ENCODE data around the gene CPNE2.
"Not testable (repeated sequence)": the region's sequence is repeated elsewhere in the genome, so short reads cannot be mapped to it uniquely, and the experiment has no call there.

DNA sequence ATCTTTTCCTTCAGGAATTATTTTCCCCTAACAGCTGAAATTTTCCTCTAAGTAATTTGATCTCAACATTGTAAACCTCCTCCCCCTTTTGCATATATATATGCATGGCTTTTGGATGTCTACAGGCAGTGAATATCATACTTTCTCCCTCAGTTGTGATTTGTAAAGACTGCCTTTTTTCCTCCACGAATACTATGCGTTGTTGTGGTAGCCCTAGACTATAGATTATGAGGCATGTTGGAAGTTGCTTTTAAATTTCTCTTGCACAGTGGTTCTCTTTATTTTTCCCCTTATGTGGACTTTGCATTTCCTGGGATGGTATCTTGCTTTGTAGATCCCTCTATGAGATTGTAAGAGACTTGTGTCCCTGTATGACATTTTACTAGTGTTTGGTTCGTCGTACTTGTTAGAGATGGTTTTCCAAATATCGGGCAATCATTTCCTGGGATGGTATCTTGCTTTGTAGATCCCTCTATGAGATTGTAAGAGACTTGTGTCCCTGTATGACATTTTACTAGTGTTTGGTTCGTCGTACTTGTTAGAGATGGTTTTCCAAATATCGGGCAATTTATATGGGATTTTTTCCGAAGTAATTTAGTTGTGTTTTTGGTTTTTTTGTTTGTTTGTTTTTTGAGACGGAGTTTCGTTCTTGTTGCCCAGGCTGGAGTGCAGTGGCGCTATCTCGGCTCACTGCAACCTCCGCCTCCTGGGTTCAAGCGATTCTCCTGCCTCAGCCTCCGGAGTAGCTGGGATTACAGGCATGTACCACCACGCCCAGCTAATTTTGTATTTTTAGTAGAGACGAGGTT lies 95.7 kb downstream of the CPNE2 start:
- TF ChIP-seq, protein P1, sequence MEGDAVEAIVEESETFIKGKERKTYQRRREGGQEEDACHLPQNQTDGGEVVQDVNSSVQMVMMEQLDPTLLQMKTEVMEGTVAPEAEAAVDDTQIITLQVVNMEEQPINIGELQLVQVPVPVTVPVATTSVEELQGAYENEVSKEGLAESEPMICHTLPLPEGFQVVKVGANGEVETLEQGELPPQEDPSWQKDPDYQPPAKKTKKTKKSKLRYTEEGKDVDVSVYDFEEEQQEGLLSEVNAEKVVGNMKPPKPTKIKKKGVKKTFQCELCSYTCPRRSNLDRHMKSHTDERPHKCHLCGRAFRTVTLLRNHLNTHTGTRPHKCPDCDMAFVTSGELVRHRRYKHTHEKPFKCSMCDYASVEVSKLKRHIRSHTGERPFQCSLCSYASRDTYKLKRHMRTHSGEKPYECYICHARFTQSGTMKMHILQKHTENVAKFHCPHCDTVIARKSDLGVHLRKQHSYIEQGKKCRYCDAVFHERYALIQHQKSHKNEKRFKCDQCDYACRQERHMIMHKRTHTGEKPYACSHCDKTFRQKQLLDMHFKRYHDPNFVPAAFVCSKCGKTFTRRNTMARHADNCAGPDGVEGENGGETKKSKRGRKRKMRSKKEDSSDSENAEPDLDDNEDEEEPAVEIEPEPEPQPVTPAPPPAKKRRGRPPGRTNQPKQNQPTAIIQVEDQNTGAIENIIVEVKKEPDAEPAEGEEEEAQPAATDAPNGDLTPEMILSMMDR (IDR thresholded peaks at IDR 0.05) = not testable (repeated sequence)
- TF ChIP-seq EP300, POLR2AphosphoS5 (IDR thresholded peaks at IDR 0.05): not testable (repeated sequence)
